ENCODE results near the gene MRPS27.

The MRPS27 gene

GRCh38 chr5:72209147-72210115 lies 110.6 kb downstream of the MRPS27 start:
- no peak for TF ChIP-seq FOXP2 (optimal IDR thresholded peaks at IDR 0.05; ENCODE audit: borderline replicate concordance, extremely low read depth, extremely low read length, insufficient read depth)
- no peak for TF ChIP-seq REST (IDR thresholded peaks at IDR 0.05; ENCODE audit: insufficient read depth in 1 of 2, low read depth in 2 of 2, low read length in 2 of 2)
- TF ChIP-seq POLR2AphosphoS5 (IDR thresholded peaks at IDR 0.05; ENCODE audit: low read depth, low read length): no peak
- TF ChIP-seq SIN3A (IDR thresholded peaks at IDR 0.05; ENCODE audit: borderline replicate concordance, insufficient read depth, low read length): no peak
- TF ChIP-seq TAF1 (IDR thresholded peaks at IDR 0.05; ENCODE audit: borderline replicate concordance, insufficient read depth, low read length): no peak

GRCh38 chr5:72208324-72208926 lies 111.6 kb downstream of the MRPS27 start:
- TF ChIP-seq TAF1 (IDR thresholded peaks at IDR 0.05; ENCODE audit: borderline replicate concordance, insufficient read depth, low read length) (no peak), FOXP2 (optimal IDR thresholded peaks at IDR 0.05; ENCODE audit: borderline replicate concordance, extremely low read depth, extremely low read length, insufficient read depth) (no peak), SIN3A (IDR thresholded peaks at IDR 0.05; ENCODE audit: borderline replicate concordance, insufficient read depth, low read length) (no peak), POLR2AphosphoS5 (IDR thresholded peaks at IDR 0.05; ENCODE audit: low read depth, low read length) (no peak), REST (IDR thresholded peaks at IDR 0.05; ENCODE audit: insufficient read depth in 1 of 2, low read depth in 2 of 2, low read length in 2 of 2) (no peak)

- TF ChIP-seq TAF1 (IDR thresholded peaks at IDR 0.05; ENCODE audit: borderline replicate concordance, insufficient read depth, low read length): no peak
- no peak for TF ChIP-seq FOXP2 (optimal IDR thresholded peaks at IDR 0.05; ENCODE audit: borderline replicate concordance, extremely low read depth, extremely low read length, insufficient read depth)
- no peak for TF ChIP-seq SIN3A (IDR thresholded peaks at IDR 0.05; ENCODE audit: borderline replicate concordance, insufficient read depth, low read length)
- TF ChIP-seq REST (IDR thresholded peaks at IDR 0.05; ENCODE audit: insufficient read depth in 1 of 2, low read depth in 2 of 2, low read length in 2 of 2): no peak
- TF ChIP-seq POLR2AphosphoS5 (IDR thresholded peaks at IDR 0.05; ENCODE audit: low read depth, low read length): no peak
These were observed 113.0 kb downstream of the MRPS27 start for GRCh38 chr5:72206994-72207393.

- TF ChIP-seq FOXP2 (optimal IDR thresholded peaks at IDR 0.05; ENCODE audit: borderline replicate concordance, extremely low read depth, extremely low read length, insufficient read depth) (no peak), SIN3A (IDR thresholded peaks at IDR 0.05; ENCODE audit: borderline replicate concordance, insufficient read depth, low read length) (no peak), TAF1 (IDR thresholded peaks at IDR 0.05; ENCODE audit: borderline replicate concordance, insufficient read depth, low read length) (no peak), REST (IDR thresholded peaks at IDR 0.05; ENCODE audit: insufficient read depth in 1 of 2, low read depth in 2 of 2, low read length in 2 of 2) (no peak), POLR2AphosphoS5 (IDR thresholded peaks at IDR 0.05; ENCODE audit: low read depth, low read length) (no peak)
These were observed 113.9 kb downstream of the MRPS27 start for GRCh38 chr5:72206160-72206559.
